Measurements from ENCODE around the gene PDZRN3.
A peak's percentile ranks its signal among the peaks of the same experiment; 100 is the strongest.
"Not testable (repeated sequence)": the region's sequence is repeated elsewhere in the genome, so short reads cannot be mapped to it uniquely, and the experiment has no call there.

PDZRN3 gene

DNA sequence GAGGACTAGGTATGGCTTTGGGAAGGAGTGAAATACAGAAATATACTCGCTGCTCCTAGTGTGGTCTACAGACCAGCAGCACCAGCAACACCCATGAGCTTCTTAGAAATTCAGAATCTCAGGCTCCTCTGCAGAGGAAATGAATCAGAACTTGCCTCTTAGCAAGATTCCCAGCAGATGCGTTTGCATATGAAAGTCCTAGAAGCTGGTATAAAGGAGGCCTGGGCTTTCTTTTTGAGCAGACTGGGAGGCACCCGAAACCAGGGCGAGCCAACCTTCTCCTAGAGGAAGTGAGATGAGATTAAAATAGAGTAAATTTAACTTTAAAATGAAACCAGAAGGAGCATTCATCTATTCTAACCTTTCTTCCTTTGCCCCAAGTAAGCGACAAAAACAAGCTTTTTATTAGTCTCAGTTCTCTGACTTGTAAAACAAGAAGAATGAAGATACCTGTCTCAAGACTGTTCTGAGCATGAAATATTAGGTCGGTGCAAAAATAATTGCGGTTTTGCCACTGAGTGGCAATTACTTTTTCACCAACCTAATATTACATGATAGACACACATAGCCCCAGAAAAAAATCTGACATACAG is 140.0 kb downstream of the PDZRN3 start:
- no peak for DNase-seq

DNA sequence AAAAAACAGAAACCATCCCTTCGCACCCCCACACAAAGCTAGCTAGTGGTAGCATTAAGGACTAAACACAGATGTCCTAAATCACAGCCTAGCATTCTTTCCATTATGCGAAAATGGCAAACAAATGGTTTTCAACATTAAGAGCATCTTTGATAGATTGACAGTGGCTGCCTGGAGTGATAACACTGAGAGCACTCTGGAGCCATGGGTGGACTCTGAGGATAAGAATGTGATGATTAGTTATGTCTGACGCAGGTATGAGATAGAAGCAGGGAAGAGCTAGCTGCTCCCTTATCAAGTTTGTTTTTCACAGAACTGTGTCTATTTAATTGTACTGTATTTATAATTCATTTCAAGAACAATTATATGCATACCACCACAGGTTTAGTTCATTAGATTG is 142.9 kb downstream of the PDZRN3 start:
- no peak for DNase-seq

DNA sequence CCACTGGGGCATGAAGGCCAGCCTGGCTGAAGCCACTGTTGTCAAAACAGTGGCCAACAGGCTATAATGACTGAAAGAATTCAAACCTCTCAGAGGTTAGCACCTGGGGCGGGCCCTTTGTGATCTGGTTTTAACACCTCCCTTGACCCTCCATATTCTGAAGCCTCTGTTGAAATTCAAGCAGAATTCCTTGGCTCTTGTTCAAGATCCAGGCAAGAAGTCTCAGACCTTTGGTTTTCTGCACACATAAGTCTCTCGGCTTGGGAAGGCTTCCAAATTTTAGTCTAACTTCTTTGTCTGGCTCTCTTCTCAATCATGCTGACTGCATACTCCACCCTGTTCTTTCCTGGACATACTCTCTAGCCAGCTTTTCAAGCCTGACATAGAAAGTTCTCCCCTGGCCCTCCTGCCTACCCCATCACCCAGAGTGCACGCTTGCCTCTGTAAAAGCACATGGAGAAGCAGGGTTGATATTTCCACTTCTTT is 144.5 kb downstream of the PDZRN3 start:
- DNase-seq: no peak

DNA sequence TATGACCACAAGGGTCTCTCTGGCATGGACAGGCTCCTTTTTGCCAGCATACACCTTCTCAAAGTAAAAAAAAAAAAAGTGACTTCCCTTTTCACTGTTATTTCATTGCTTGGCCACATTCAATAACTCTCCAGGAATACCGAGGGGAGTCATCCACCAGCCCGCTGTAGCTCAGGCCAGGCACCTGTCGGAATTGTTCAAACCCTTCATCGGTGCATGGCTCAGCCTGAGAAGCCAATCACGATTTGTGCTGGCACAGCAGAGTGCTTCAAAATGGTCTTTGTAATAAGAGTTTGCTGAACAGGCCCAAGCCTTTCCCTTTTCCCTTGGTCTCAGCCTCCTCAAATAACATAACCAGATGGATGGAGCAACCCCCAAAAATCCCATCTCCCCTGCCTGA is 145.4 kb downstream of the PDZRN3 start:
- DNase-seq: no peak

DNA sequence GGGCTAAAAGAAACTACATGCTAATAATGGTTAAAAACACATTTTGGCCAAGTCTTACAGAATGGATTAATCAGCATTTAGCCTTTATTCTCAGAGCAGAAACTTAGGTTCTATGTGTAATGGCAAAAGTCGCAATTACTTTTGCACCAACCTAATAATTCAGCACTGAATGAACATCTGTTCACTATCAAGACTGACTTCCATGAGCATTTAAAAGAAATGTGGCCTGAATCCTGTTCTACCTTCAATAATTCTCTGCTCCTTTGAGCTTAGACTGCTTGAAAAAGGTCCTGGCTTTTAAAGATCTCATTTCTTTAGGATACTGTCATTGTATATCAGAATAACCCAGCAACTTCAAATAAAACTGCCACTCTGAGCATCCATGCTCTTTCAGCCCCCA is 145.9 kb downstream of the PDZRN3 start:
- DNase-seq: no peak

DNA sequence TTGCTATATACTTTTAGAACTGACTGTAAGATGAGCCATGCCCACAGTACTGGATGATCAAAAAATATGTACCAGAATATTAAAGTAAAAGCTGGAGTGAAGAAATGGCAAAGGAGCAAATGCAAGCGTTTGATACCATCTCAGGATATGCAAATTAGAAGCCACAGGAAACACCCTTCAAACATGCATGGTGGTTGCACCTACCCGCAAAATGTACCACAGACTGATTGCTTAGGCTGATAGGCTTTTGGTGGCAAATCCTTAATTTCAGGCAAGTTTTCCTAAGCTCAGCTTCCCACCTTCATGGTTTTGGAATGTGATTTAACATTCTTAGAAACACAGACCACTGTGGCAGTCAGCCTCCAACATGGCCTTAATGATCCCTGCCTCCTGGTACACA is 149.0 kb downstream of the PDZRN3 start:
- no peak for DNase-seq

DNA sequence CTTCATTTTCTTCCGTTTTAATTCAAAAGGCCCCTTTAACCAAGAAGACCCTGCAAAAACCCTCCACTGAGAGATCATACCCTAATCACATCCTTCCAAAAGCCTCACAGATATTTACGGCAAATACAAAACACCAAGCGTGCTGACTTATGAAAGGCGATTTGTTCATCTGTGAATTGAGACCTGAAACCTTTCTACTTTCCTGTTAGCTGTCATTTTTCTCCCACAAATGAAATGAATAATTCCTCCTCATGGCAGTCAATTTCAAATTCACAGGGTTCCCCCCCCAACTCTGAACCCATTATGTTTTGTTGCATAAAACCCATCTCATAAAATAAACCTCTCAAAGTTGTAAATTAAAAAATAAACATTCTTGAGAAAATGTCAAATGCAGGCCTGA is 149.6 kb downstream of the PDZRN3 start:
- no peak for DNase-seq

DNA sequence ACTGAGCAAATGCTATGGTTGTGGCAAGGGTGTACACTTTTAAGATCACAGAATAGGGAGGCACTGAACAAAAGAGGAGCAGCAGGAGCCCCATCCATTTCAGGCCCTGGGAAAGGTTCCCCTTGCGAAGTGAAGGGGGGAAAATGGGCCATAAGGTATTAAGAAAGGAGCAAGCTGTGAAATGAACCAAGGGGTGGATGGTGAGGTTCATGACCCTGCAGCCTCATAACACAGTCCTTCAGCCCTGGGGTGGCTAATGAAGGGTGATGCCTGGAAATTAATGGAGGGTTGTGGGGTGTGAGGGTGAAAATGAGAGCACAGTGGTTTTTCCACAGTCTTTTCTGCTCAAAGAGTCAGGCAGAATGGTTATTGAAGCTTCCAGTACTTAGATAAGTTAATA is 150.1 kb downstream of the PDZRN3 start:
- no peak for DNase-seq

DNA sequence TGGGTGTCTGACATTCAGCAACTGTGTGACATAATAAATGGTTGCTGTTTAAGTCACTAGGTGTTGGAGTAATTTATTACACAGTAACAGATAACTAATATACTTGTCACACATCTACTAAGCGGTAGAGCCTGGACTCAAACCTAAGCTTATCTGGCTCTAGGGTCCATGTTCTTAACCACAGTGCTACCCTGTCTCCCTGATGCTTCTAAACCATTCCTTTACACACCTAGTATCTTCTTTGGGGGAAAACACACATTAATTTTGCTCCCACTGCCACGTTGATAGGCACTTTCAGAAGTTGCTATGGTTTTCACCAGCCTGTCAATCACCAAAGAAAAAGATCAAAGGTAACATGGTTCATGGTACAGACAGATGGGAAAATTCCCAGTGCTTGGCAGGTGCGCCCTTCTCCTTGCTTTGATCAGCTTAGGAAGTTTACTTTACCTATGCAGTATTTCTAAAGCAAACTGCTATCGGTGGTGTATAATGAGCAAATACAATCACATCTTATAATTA is 150.8 kb downstream of the PDZRN3 start:
- DNase-seq: no peak

DNA sequence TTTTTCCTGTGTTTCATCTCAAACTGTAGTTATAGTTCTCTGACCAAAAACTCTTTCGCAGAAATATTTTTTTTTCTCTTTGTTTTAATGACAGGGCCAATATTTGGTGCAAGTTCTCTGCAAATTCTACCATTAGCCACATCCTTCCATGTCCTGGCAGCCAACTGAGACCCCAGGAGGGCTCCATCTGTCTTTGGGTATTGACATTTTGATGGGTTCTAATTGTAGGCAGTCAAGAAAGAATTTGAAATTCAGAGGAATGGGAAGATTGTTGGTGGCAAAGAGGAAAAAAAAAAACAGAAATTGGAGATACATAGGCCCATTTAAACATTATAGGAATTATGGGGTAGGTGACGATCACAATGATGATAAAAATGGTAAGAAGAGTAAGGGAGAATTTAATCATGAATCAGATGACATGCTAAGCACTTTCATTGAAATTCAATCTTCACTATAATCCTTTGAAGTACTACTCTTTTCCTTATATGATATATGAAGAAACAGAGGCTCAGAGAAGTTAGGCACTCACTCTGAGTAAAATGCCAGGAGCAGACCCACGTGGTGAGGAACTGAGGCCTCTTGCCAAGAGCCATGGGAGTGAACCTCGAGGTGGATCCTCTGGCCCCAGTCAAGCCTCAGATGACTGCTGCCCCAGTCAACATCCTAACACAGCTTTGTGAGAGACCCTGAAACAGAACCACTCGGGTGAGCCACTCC is 151.4 kb downstream of the PDZRN3 start:
- no peak for DNase-seq

DNA sequence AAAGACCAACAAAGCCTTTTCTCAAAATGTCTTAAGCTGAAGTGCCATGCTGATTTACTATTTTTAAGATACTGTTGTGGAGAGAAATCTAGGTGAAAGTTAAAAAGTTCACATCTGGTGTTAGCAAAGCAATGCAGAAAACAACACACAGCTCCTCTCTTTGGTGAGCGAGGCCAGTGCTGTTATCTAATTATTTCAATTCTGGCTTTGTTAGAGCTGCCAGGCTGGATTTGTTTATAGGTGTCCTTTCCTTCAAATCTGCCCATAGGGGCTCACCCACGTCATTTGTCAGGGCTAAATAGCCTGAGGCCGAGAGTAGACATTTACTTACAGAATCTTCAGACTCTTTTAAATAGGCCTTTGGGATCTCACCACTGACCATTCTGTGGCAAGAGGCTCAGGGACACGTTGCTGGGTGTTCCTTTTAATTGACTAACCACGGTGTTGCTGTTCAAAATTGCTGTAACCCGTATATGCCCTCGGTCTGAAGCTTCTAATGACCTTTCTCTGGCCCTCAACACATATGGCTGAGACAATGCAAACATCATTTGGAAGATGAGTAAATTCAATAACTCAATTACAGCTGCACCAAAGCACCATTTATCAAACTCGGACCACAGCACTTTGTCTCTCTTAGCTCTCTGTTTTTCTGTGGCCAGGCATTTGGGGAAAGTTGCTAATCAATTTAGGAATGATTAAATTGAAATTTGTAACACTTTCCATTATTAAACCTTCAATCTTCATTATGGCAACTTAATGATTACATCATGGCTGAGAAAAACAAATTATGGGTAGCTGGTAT is 152.6 kb downstream of the PDZRN3 start:
- DNase-seq: no peak

DNA sequence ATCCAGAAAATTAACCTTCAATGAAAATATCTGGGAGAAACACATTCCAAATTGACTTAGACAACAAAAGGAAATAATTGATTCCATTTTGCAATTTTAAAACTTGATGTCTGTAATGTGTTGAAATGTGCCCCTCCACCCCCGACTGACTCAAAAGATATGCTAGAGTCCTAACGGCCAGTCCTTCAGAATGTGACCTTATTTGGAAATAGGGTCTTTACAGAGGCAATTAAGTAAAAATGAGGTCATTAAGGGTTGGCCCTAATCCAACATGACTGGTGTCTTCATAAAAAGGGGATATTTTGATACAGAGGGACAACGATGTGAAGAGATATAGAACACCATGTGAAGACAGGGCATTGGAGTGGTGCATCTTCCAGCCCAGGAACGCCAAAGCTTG is 153.9 kb downstream of the PDZRN3 start:
- no peak for DNase-seq

DNA sequence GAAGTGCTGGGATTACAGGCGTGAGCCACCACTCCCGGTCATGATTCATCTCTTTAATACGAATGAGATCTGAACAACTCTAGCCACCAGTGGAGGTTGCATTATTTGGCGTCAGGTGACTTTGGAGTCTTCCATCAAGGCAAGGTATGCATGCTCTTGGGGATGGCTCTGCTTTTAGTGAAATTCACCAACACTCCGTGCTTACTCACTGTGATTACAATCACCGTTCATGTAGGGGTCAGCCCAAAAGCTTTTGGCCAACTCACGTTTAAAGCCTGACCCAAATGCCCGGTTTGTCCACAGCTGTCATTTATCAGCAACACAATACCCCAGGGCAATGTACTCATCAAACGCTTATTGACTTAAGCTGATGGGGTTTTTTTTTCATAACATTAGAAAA is 155.4 kb downstream of the PDZRN3 start:
- no peak for DNase-seq

DNA sequence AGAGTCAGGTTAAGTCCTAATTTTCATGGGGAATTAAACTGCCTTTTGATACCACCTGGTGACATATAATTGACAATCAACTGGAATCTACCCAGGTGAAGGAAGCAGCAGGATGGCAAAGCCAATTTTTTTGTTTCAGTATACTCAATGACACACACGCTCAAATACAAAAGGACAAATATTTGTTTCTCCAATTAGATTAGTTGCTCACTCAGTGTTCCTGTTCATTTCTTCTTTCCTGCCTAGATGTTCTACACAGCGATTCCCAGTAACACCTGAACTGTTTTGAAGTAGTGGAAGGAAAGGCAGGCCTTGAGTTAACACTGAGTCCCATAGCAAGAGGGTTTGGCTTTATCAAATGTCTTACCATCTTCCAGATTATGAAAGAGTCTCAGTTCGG is 157.5 kb downstream of the PDZRN3 start:
- no peak for DNase-seq

DNA sequence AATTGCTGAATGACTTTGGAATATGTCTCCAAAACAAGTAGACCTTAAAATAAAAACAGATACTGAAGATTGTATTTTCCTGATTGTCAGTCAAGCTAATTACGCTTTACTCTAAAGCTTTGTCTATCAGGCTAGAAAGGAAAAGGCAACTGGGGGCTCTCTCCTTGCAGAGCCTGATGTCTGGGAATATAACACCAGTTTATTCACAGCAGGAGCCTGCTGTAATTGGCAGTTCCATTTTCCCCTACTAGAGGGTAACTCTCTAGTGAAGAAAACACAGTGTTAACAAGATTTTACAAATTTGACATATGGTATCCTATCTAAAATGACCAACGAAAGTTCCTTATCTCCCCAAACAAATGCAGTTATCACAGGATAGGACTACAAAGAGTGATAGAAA is 158.8 kb downstream of the PDZRN3 start:
- no peak for DNase-seq

DNA sequence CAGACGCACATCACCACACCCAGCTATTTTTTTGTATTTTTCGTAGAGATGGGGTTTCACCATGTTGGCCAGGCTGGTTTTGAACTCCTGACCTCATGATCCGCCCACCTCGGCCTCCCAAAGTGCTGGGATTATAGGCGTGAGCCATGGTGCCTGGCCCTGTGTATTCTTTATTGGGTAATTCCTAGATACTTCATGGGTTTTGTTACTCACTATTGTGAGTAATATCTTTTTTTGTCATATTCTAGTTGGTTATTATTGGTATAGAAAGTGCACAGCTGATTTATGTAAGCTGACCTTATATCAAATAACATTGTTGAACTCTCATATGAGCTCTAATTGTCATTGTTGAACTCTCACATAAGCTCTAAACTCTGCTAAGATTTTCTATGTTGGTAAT is 160.6 kb downstream of the PDZRN3 start:
- DNase-seq: not testable (repeated sequence)

DNA sequence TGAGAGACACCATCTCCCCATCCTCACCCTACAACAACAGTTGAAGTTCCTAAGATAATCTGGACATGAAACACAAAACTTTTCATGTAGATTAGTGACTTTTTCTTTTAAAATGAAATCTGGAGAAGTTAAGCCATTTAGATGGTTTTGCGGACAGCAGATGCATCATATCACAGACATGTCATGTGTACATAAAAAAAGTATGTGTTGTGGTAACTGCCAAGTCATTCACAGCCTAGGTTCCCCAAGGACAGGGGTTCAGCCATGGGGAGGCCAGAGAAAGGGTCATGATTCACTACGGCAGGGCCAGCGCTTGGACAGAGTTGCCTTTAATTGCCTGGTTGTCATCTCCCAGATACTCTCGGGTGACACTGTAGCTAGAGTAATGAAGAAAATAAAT is 163.2 kb downstream of the PDZRN3 start:
- DNase-seq: no peak

DNA sequence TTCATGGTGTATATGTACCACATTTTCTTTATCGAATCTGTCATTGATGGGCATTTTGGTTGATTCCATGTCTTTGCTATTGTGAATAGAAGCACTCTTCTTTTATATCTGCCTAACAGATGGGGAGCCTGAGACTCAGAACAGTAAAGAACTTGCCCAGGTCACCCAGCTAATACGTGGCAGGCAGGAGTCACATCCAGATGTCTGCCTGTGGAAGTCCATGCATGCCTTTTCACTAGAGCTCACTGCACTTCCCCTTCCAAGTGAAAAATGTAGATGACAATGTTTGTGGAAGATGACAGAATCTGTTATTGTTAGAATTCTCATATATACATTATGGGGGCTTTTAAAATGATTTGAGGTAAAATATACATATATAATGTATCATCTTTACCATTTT is 165.0 kb downstream of the PDZRN3 start:
- no peak for DNase-seq

DNA sequence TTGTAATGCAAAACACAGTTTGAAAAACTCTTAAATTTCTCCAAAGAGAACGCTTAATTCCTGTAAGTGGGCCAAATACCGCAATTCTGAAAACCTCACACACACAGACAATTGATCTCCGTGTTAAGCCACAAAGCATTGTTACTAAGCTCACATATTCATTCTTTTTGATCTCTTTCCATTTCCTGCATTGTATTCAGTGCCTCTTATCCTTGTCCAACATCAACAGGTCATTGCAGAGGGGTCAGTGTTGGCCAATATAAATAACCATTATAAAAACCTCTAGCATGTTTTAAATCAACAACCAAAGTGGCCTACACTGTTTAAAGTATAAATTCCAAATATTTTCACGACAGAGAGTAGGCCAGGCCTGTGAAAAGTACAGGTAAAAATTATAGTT is 171.1 kb downstream of the PDZRN3 start:
- DNase-seq: no peak

DNA sequence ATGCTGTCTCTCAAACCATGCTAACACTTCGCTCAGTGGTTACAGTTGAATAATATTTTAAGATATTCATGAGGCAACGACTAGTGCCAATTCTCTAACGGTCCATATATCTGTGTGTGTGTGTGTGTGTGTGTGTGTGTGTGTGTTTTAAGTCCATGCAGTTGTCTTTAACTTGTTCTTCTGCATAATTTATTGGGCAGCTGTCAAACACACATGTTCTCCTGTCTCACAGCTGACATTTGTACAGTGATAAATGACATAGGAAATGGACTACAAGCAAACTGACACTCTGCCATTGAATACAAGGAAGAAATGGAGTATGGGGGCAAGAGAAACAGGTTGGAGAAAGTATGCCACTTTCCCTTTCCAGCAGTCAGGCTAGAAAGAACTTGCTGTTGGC is 172.0 kb downstream of the PDZRN3 start:
- DNase-seq: no peak

DNA sequence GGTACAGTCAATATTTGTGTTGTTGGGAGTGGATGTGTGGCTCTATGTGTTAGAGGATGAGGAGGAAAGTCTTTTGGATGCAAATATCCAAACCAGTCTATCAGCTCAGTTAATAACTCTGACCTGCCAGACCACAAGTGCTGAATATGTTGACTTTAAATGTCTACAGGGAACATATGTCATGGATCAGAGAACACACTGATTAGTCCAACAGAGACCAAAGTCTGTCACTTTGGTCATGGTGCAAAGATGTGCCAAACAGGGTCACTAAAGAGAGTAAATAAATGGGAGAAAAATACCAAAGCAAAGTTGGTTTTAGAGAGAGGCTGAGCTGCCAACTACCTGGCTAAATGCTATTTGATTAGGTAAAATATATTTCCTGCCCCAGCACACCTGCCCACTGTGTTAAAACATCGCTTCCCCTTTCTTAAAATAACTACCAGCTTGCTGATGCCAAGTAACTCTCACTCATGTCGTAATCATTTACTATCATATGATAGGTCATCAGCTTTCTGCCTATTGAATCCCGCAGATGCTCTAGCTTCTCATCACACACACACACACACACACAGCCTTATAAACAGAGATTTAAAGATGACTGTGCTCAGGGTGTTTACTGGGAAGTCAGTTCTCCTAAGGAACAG is 173.3 kb downstream of the PDZRN3 start:
- peak; percentile 38 to 44 for DNase-seq

DNA sequence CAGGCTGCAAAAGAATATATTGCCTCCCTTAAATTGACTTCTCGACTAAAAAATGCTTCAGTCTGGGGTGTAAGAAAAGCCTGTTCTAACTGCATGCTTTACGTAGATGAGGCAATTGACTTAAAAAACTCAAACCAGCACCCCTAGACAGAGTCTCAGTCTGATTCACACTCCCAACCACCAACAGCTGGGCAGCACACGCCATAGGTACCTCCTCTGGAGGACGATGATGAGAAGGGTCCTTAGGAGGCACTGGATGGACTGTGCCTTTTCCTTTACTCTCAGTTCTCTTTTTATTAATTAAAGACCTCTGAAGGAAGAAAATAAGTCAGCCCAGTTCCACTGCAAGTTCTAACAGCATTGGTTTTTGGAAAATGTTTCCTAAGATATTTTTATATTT is 175.0 kb downstream of the PDZRN3 start:
- DNase-seq: no peak

DNA sequence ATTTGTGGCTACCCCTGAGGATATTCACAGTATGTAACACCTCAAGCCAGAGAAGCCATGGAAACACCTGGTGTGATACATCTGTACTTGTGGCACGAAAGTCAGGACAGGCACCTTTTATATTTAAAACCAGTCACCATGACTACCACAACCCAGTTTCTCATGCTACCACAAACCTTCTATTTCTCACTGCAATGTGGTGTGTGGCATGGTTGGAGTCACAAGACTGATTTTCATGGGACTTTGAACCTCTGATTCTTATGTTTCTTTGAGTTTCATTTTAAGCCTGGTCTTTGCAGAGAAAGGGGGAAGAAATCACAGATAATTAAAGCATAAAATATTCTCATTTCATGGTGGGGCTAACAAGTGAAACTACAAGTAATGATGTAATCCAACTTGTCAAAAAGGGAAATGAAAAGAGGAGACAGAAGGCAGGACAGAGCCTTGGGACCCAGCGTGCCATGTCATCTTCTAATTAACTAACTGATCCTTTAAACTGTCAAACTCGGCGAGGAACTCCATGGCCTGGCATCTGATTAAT is 175.9 kb downstream of the PDZRN3 start:
- peak; percentile 14 to 16 for DNase-seq
